H1 (cell line): Measurements from ENCODE around the gene BHLHE23. TPM values are rescaled to one million over a fixed set of nuclear protein-coding genes. Genes with fewer than 3 reads are reported as not detected.

ENCODE experiments used
- CTCF ChIA-PET: fragments of 300-600 bp; sonication (Branson Sonifier 250); formaldehyde crosslinking; loops from one replicate; lab custom pipeline; 2021; ENCODE audit not compliant: partially characterized antibody; lab: Charles Lee
- POLR2A ChIA-PET: fragments of 300-600 bp; sonication (Branson Sonifier 250); formaldehyde crosslinking; loops from one replicate; lab custom pipeline; 2021; ENCODE audit warnings: inconsistent platforms; ENCODE audit not compliant: partially characterized antibody; lab: Charles Lee
- DNase-seq, 2 experiments: peaks; one replicate each; pipeline versions ENCODE4 v3.0.0 to v3.0.0-alpha.2; 2010 to 2022; ENCODE audit warnings: low spot score in 2 of 2, low read depth in 1 of 2, mixed read lengths in 1 of 2
- FAIRE-seq: peaks from 2 replicates; lab custom pipeline; 2011; peaks lifted over from hg19 to GRCh38; lab: Jason Lieb, UNC
- H2AFZ ChIP-seq: 2 replicates; pipeline ENCODE4 v1.8.1; 2012; ENCODE audit warnings: low read length, inconsistent platforms
- H2AK5ac ChIP-seq: 2 replicates; pipeline ENCODE4 v1.6.1; 2013; ENCODE audit warnings: low read depth, low read length
- H2BK120ac ChIP-seq: replicated peaks from 2 replicates; pipeline ENCODE3; 2013; ENCODE audit warnings: low read depth, low read length, inconsistent platforms
- H2BK12ac ChIP-seq: 2 replicates; pipeline ENCODE4 v1.6.1; 2013; ENCODE audit warnings: low read depth, low read length
- H2BK15ac ChIP-seq: 2 replicates; pipeline ENCODE4 v1.6.1; 2013; ENCODE audit warnings: low read length
- H2BK20ac ChIP-seq: 2 replicates; pipeline ENCODE4 v1.6.1; 2013; ENCODE audit warnings: low read length
- H2BK5ac ChIP-seq: 2 replicates; pipeline ENCODE4 v1.6.1; 2013; ENCODE audit warnings: low read depth, low read length
- H3K14ac ChIP-seq: 2 replicates; pipeline ENCODE4 v1.6.1; 2013; ENCODE audit warnings: inconsistent platforms; ENCODE audit not compliant: insufficient read length
- H3K18ac ChIP-seq: 2 replicates; pipeline ENCODE4 v1.6.1; 2013; ENCODE audit warnings: low read length; ENCODE audit errors: extremely low read depth
- H3K23ac ChIP-seq: 2 replicates; pipeline ENCODE4 v1.6.1; 2013; ENCODE audit warnings: inconsistent platforms; ENCODE audit not compliant: insufficient read length
- H3K23me2 ChIP-seq: 2 replicates; pipeline ENCODE4 v1.6.1; 2013; ENCODE audit warnings: low read depth, low read length
- H3K27ac ChIP-seq: 2 replicates; pipeline ENCODE4 v1.6.1; 2011; ENCODE audit warnings: low read depth, low read length, inconsistent platforms
- H3K27me3 ChIP-seq, 4 experiments: replicated peaks in 1 of 4; 1 replicate in 1 of 4; 2 replicates in 3 of 4; pipeline versions ENCODE4 v1.6.1 to v1.8.1; 2011 to 2013; ENCODE audit warnings: low read length in 3 of 4, mild to moderate bottlenecking in 3 of 4, inconsistent platforms in 2 of 4, mixed read lengths in 2 of 4, moderate library complexity in 1 of 4; ENCODE audit not compliant: control insufficient read depth in 3 of 4, insufficient read depth in 3 of 4; ENCODE audit errors: extremely low read depth in 1 of 4
- H3K36me3 ChIP-seq, 4 experiments: 2 replicates each; pipeline versions ENCODE4 v1.6.1 to v1.8.1; 2011 to 2013; ENCODE audit warnings: mild to moderate bottlenecking in 4 of 4, low read length in 3 of 4, moderate library complexity in 2 of 4, control low read depth in 1 of 4, inconsistent platforms in 1 of 4; ENCODE audit not compliant: insufficient read depth in 4 of 4, control insufficient read depth in 2 of 4
- H3K4ac ChIP-seq: replicated peaks from 2 replicates; pipeline ENCODE3; 2013; ENCODE audit warnings: low read length, low read depth, mixed read lengths, inconsistent platforms; ENCODE audit not compliant: insufficient read length
- H3K4me1 ChIP-seq, 4 experiments: replicated peaks in 1 of 4; 1 replicate in 1 of 4; 2 replicates in 3 of 4; pipeline versions ENCODE4 v1.6.1 to v1.8.1; 2011 to 2013; ENCODE audit warnings: low read length in 3 of 4, inconsistent platforms in 2 of 4, mixed read lengths in 1 of 4; ENCODE audit not compliant: insufficient read depth in 4 of 4, control insufficient read depth in 3 of 4
- H3K4me2 ChIP-seq, 2 experiments: 2 replicates each; pipeline versions ENCODE4 v1.6.1 to v1.8.1; 2011 to 2013; ENCODE audit warnings: low read depth in 2 of 2, low read length in 2 of 2, control low read depth in 1 of 2, inconsistent platforms in 1 of 2, mild to moderate bottlenecking in 1 of 2; ENCODE audit not compliant: insufficient read depth in 1 of 2
- H3K4me3 ChIP-seq, 4 experiments: fragments of 200-600, 300-600 bp in 1 of 4; sonication (generic), shearing (Covaris generic), sonication (Bioruptor Twin) in 1 of 4; 2 replicates each; pipeline versions ENCODE4 v1.5.1 to v1.8.1; 2011 to 2016; ENCODE audit warnings: low read length in 4 of 4, low read depth in 3 of 4, control low read depth in 2 of 4, inconsistent platforms in 2 of 4, mild to moderate bottlenecking in 2 of 4, mixed read lengths in 1 of 4, moderate library complexity in 1 of 4; ENCODE audit not compliant: insufficient read depth in 2 of 4; ENCODE audit errors: extremely low read depth in 1 of 4
- H3K56ac ChIP-seq: replicated peaks from 2 replicates; pipeline ENCODE3; 2013; ENCODE audit warnings: low read depth, mild to moderate bottlenecking, mixed read lengths, low read length, inconsistent platforms; ENCODE audit not compliant: insufficient read length
- H3K79me1 ChIP-seq: 2 replicates; pipeline ENCODE4 v1.6.1; 2013; ENCODE audit warnings: low read depth, low read length, control low read depth
- H3K79me2 ChIP-seq, 2 experiments: 2 replicates each; pipeline versions ENCODE4 v1.6.1 to v1.8.1; 2012 to 2013; ENCODE audit warnings: low read length in 2 of 2, mild to moderate bottlenecking in 2 of 2, inconsistent platforms in 1 of 2; ENCODE audit not compliant: insufficient read depth in 2 of 2, control insufficient read depth in 1 of 2
- H3K9ac ChIP-seq, 4 experiments: replicated peaks in 1 of 4; 1 replicate in 1 of 4; 2 replicates in 3 of 4; pipeline versions ENCODE4 v1.6.1 to v1.8.1; 2011 to 2013; ENCODE audit warnings: low read depth in 3 of 4, low read length in 3 of 4, control low read depth in 2 of 4, mild to moderate bottlenecking in 2 of 4, moderate library complexity in 2 of 4, inconsistent platforms in 1 of 4; ENCODE audit errors: extremely low read depth in 1 of 4
- H3K9me3 ChIP-seq, 2 experiments: 2 replicates each; pipeline versions ENCODE4 v1.6.1 to v1.8.1; 2012 to 2013; ENCODE audit warnings: mild to moderate bottlenecking in 2 of 2, moderate library complexity in 2 of 2, control low read depth in 1 of 2, inconsistent platforms in 1 of 2, low read depth in 1 of 2, low read length in 1 of 2, mixed read lengths in 1 of 2; ENCODE audit not compliant: insufficient read depth in 2 of 2
- H4K20me1 ChIP-seq, 2 experiments: replicated peaks in 1 of 2; 2 replicates each; pipeline versions ENCODE3 to v1.8.1; 2011 to 2013; ENCODE audit warnings: inconsistent platforms in 2 of 2, low read length in 2 of 2, mild to moderate bottlenecking in 1 of 2; ENCODE audit not compliant: insufficient read depth in 2 of 2, control insufficient read depth in 1 of 2
- H4K5ac ChIP-seq: 2 replicates; pipeline ENCODE4 v1.6.1; 2013; ENCODE audit warnings: low read length, low read depth, mixed read lengths, inconsistent platforms; ENCODE audit not compliant: insufficient read length
- H4K8ac ChIP-seq: 2 replicates; pipeline ENCODE4 v1.8.0; 2013; ENCODE audit warnings: mild to moderate bottlenecking, moderate library complexity, low read length, inconsistent platforms; ENCODE audit not compliant: insufficient read depth; ENCODE audit errors: extremely low read depth
- H4K91ac ChIP-seq: replicated peaks from 2 replicates; pipeline ENCODE3; 2013; ENCODE audit warnings: low read length, mixed read lengths, inconsistent platforms; ENCODE audit not compliant: insufficient read length
- CREB1 ChIP-seq: IDR thresholded peaks from 2 replicates; pipeline ENCODE4 v1.6.1; 2012; ENCODE audit warnings: inconsistent platforms
- JUN ChIP-seq: IDR thresholded peaks from 2 replicates; pipeline ENCODE4 v1.6.1; 2011; ENCODE audit warnings: low read depth, mild to moderate bottlenecking, improper control_type of control experiment, low read length
- KDM1A ChIP-seq: fragments of 200-600, 300-600 bp; sonication (generic); IDR thresholded peaks from 2 replicates; pipeline ENCODE4 v1.7.1; 2016; ENCODE audit warnings: mild to moderate bottlenecking, low read length, borderline replicate concordance
- NANOG ChIP-seq: IDR thresholded peaks from 2 replicates; pipeline ENCODE4 v1.6.1; 2011; ENCODE audit warnings: low read length, low read depth, mild to moderate bottlenecking, inconsistent platforms; ENCODE audit not compliant: insufficient read depth, poor library complexity, severe bottlenecking
- POLR2A ChIP-seq, 2 experiments: IDR thresholded peaks; 1 replicate in 1 of 2; 2 replicates in 1 of 2; pipeline ENCODE4 v1.6.1; 2011; ENCODE audit warnings: low read depth in 2 of 2, low read length in 2 of 2, mild to moderate bottlenecking in 2 of 2; ENCODE audit errors: control extremely low read depth in 1 of 2
- SIN3A ChIP-seq, 2 experiments: IDR thresholded peaks in 1 of 2; conservative IDR thresholded peaks in 1 of 2; 2 replicates each; pipeline ENCODE4 v1.6.1; 2011 to 2012; ENCODE audit warnings: low read length in 2 of 2, improper control_type of control experiment in 1 of 2, low read depth in 1 of 2, mild to moderate bottlenecking in 1 of 2
- SP4 ChIP-seq: IDR thresholded peaks from 2 replicates; pipeline ENCODE4 v1.6.1; 2012; ENCODE audit warnings: low read length, inconsistent platforms
- WGBS, 2 experiments: shearing (Covaris generic) in 1 of 2; methylation state at CpG; one replicate each; pipeline versions ENCODE4 v1.1.6 to v1.1.7; 2013 to 2015; ENCODE audit warnings: low lambda C conversion rate in 2 of 2, mixed read lengths in 2 of 2, inconsistent platforms in 1 of 2, low coverage in 1 of 2, missing lambda C conversion rate in 1 of 2; ENCODE audit not compliant: insufficient replicate concordance in 2 of 2, insufficient coverage in 1 of 2, insufficient read length in 1 of 2; ENCODE audit errors: extremely low coverage in 1 of 2, missing lambda C conversion rate in 1 of 2; 5-methylcytosine and 5-hydroxymethylcytosine counted together
- polyA plus RNA-seq, 7 experiments: library from polyadenylated mRNA; depleted of rRNA in 3 of 7; stranded (reverse) in 5 of 7; unstranded in 2 of 7; fragments of >200 nt in 5 of 7; fragments of 200-250 nt in 2 of 7; gene quantifications; 1 replicate in 5 of 7; 2 replicates in 1 of 7; 4 replicates in 1 of 7; pipeline versions ENCODE4 v1.2.1 to v1.2.3, GENCODE V29; 2011 to 2013; ENCODE audit warnings: missing spikeins in 2 of 7, mixed read lengths in 2 of 7
- total RNA-seq: library from RNA; stranded (reverse); fragmentation: NEBNext Ultra II Directional; extraction: Animal tissue kit (Norgen Biotek cat#: 25700); gene quantifications from 2 replicates; pipeline ENCODE4 v1.2.1, GENCODE V29; 2021

The BHLHE23 gene
- total and polyA plus RNA-seq, 2 of the 8 experiments (the other 6 are each of a cell fraction or from before 2014, with no cell fraction given) = 0.47 TPM; not detected in 1

DNA sequence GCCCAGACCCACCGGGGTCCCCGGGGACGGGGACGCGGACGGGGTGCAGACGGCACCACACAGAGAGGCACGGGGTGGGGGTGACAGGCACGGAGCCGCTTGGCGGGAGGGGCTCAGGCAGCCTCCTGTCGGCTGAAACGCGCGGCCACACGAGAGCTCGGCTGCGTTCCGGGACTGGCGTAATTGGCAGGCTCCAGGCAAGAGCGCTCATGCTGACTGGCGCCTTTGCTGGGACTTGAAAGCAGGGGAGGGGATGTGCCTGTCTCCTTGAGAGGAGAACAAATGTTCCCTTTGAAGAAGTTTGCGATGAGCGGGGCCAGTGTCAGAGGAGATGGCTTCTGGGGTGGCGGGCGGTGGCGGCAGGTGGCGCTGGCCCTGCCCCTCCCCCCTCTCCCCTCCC, 25.8 kb downstream of the BHLHE23 start:
- ChIA-PET CTCF (interaction anchor here (0.5 to 3.4 kb wide), 8 partner anchors 10 to 105 kb away, joined by 3 to 22 read pairs (median 6); no protein-coding TSS in a partner anchor), POLR2A (interaction anchor here (1.0 to 2.4 kb wide), 6 partner anchors 10 to 27 kb away, joined by 3 to 6 read pairs (median 3); partner anchors contain the start of gene BHLHE23)
- Histone ChIP-seq H2BK20ac (no peak overlapping the region), H4K5ac (no peak overlapping the region), H3K56ac (no peak overlapping the region), H3K36me3 (no peaks in the 10 kb centered on the region), H3K4me1 (peaks cover 0 to 23% (median 10%) of the 10 kb centered on the region in 4 experiments; a peak in 6 of 7 replicates), H3K18ac (no peak overlapping the region; the same call in 1 of the 2 replicates), H4K91ac (no peak overlapping the region), H2BK12ac (no peak overlapping the region), H3K14ac (no peak overlapping the region), H3K23me2 (no peaks in the 10 kb centered on the region), H3K79me1 (no peaks in the 10 kb centered on the region), H3K9ac (no peak overlapping the region), H3K4me2 (no peak overlapping the region), H3K4me3 (no peak overlapping the region), H2BK15ac (no peak overlapping the region), H2AFZ (no peak overlapping the region), H2BK5ac (no peak overlapping the region), H3K27me3 (no peaks in the 10 kb centered on the region; a peak in 3 of 7 replicates), H3K23ac (no peak overlapping the region), H3K9me3 (no peaks in the 10 kb centered on the region), H3K79me2 (no peaks in the 10 kb centered on the region), H2AK5ac (no peak overlapping the region), H4K8ac (no peak overlapping the region), H4K20me1 (peaks cover 0 to 2% of the 10 kb centered on the region in 2 experiments), H3K4ac (no peak overlapping the region), H2BK120ac (no peak overlapping the region), H3K27ac (no peak overlapping the region)
- DNase-seq = no peak
- TF ChIP-seq NANOG (no peak), SIN3A (conservative IDR thresholded peaks at IDR 0.05 in 1 of 2, IDR thresholded peaks at IDR 0.05 in 1 of 2; ENCODE audit: low read depth in 1 of 2, low read length in 2 of 2) (no peak), SP4 (no peak), CREB1 (no peak), POLR2A (IDR thresholded peaks at IDR 0.05; ENCODE audit: control extremely low read depth in 1 of 2, low read depth in 2 of 2, low read length in 2 of 2) (no peak), JUN (no peak), KDM1A (no peak)
- 85% methylated on average over 17 of the region's 28 CpGs; no CpG with 5 or more reads in 1 of the 2 experiments for WGBS, 2 experiments
- no peak for FAIRE-seq
